Activated CD4-positive, alpha-beta T cell treated with anti-CD3 and anti-CD28 coated beads, Interleukin-2, Interleukin-4, amounts not matched to agents 100 ng/mL and 50 ng/mL, durations not matched to agents 16 hours and 8 hours (primary cell): ENCODE data around the gene DNAI4.
"Not testable (repeated sequence)": the region's sequence is repeated elsewhere in the genome, so short reads cannot be mapped to it uniquely, and the experiment has no call there.

ENCODE experiments used
- DNase-seq: peaks from one replicate; pipeline ENCODE4 v3.0.0-alpha.2; 2020; ENCODE audit warnings: low spot score

DNAI4 gene

GRCh38 chr1:66831529-66832239 lies 93.0 kb downstream of the DNAI4 start:
- DNase-seq, result no peak

- DNase-seq, result no peak
Observed at GRCh38 chr1:66824771-66825170, 99.9 kb downstream of the DNAI4 start.

- no peak for DNase-seq
Observed at GRCh38 chr1:66809736-66810326, 114.8 kb downstream of the DNAI4 start.

GRCh38 chr1:66809245-66809644 lies 115.4 kb downstream of the DNAI4 start:
- DNase-seq, result no peak

GRCh38 chr1:66795839-66796238 lies 128.8 kb downstream of the DNAI4 start:
- not testable (repeated sequence) for DNase-seq

- no peak for DNase-seq
Observed at GRCh38 chr1:66791621-66792610, 132.7 kb downstream of the DNAI4 start.

- DNase-seq, result peak; percentile 67
Observed at GRCh38 chr1:66788231-66788939, 136.3 kb downstream of the DNAI4 start.

GRCh38 chr1:66787641-66788040 lies 137.0 kb downstream of the DNAI4 start:
- peak; percentile 38 for DNase-seq

- not testable (repeated sequence) for DNase-seq
Observed at GRCh38 chr1:66785800-66786199, 138.9 kb downstream of the DNAI4 start.

GRCh38 chr1:66779475-66780078 lies 145.1 kb downstream of the DNAI4 start:
- no peak for DNase-seq

GRCh38 chr1:66778969-66779368 lies 145.7 kb downstream of the DNAI4 start:
- no peak for DNase-seq

GRCh38 chr1:66778266-66778665 lies 146.4 kb downstream of the DNAI4 start:
- DNase-seq, result no peak

- no peak for DNase-seq
Observed at GRCh38 chr1:66777831-66778230, 146.8 kb downstream of the DNAI4 start.

- DNase-seq, result no peak
Observed at GRCh38 chr1:66775646-66776045, 149.0 kb downstream of the DNAI4 start.

GRCh38 chr1:66774438-66774837 lies 150.2 kb downstream of the DNAI4 start:
- no peak for DNase-seq

- no peak for DNase-seq
Observed at GRCh38 chr1:66773227-66773626, 151.4 kb downstream of the DNAI4 start.

- no peak for DNase-seq
Observed at GRCh38 chr1:66770694-66771093, 154.0 kb downstream of the DNAI4 start.

GRCh38 chr1:66770240-66770639 lies 154.4 kb downstream of the DNAI4 start:
- DNase-seq, result no peak

- peak; percentile 33 for DNase-seq
Observed at GRCh38 chr1:66769512-66770229, 155.0 kb downstream of the DNAI4 start.

GRCh38 chr1:66768965-66769364 lies 155.7 kb downstream of the DNAI4 start:
- no peak for DNase-seq

- no peak for DNase-seq
Observed at GRCh38 chr1:66767626-66768025, 157.0 kb downstream of the DNAI4 start.
